Prostate gland (tissue), 2 donors: ENCODE results near the gene PIGH.

Source experiments
- CTCF ChIP-seq, 4 experiments: fragments of 200-600 bp in 2 of 4; fragments of 450-650 bp in 2 of 4; sonication (generic) in 2 of 4; IDR thresholded peaks; 1 replicate in 3 of 4; 2 replicates in 1 of 4; pipeline ENCODE4 v1.5.1; 2016 to 2019; ENCODE audit warnings: antibody characterized with exemption in 4 of 4, mild to moderate bottlenecking in 2 of 4, moderate library complexity in 2 of 4
- POLR2A ChIP-seq: fragments of 450-650 bp; IDR thresholded peaks from one replicate; pipeline ENCODE4 v1.6.1; 2016; ENCODE audit warnings: antibody characterized with exemption, mild to moderate bottlenecking
- POLR2AphosphoS5 ChIP-seq: sonication (generic); formaldehyde crosslinking; IDR thresholded peaks from one replicate; pipeline ENCODE4 v1.6.1; 2017; ENCODE audit warnings: antibody characterized with exemption

- no peak for TF ChIP-seq CTCF (IDR thresholded peaks at IDR 0.05)
- no peak for TF ChIP-seq POLR2AphosphoS5
- TF ChIP-seq POLR2A, result no peak
Observed at GRCh38 chr14:67573228-67574010, 26.6 kb downstream of the PIGH start.
